Thymus (tissue), 11 donors: ENCODE results near the gene ADAM15. TPM values are rescaled to one million over a fixed set of nuclear protein-coding genes. Genes with fewer than 3 reads are reported as not detected.
A peak's percentile ranks its signal among the peaks of the same experiment; 100 is the strongest.

Experiments used
- DNase-seq, 9 donors: peaks; one replicate each; pipeline ENCODE4 v3.0.0-alpha.2; 2013; ENCODE audit warnings: low spot score in 9 of 9, low read depth in 6 of 9, missing footprints in 1 of 9
- H3K27ac ChIP-seq, 2 donors: one replicate each; pipeline ENCODE4 v1.5.1; 2013; ENCODE audit warnings: control low read depth in 1 of 2, low read depth in 1 of 2, low read length in 1 of 2, mild to moderate bottlenecking in 1 of 2, moderate library complexity in 1 of 2
- H3K27me3 ChIP-seq, 2 donors: one replicate each; pipeline ENCODE4 v1.5.1; 2013; ENCODE audit warnings: low read length in 1 of 2; ENCODE audit not compliant: control insufficient read depth in 2 of 2, insufficient read depth in 1 of 2
- H3K36me3 ChIP-seq, 2 donors: one replicate each; pipeline ENCODE4 v1.5.1; 2013; ENCODE audit warnings: low read length in 1 of 2, mild to moderate bottlenecking in 1 of 2, moderate library complexity in 1 of 2; ENCODE audit not compliant: control insufficient read depth in 2 of 2, insufficient read depth in 2 of 2
- H3K4me1 ChIP-seq, 2 donors: one replicate each; pipeline ENCODE4 v1.5.1; 2013; ENCODE audit warnings: low read length in 2 of 2; ENCODE audit not compliant: control insufficient read depth in 2 of 2, insufficient read depth in 2 of 2
- H3K4me3 ChIP-seq, 2 donors: one replicate each; pipeline ENCODE4 v1.5.1; 2013; ENCODE audit warnings: low read length in 2 of 2, control low read depth in 1 of 2, mild to moderate bottlenecking in 1 of 2
- H3K9me3 ChIP-seq, 2 donors: one replicate each; pipeline ENCODE4 v1.5.1; 2013; ENCODE audit warnings: low read length in 1 of 2, mild to moderate bottlenecking in 1 of 2; ENCODE audit not compliant: control insufficient read depth in 2 of 2, insufficient read depth in 1 of 2
- WGBS: extraction: QIAGEN DNeasy Blood & Tissue Kit; methylation state at CpG from one replicate; pipeline ENCODE4 v1.1.7; 2013; 5-methylcytosine and 5-hydroxymethylcytosine counted together
- polyA plus RNA-seq: library from polyadenylated mRNA; stranded (reverse); fragments of 200-250 nt; gene quantifications from one replicate; pipeline ENCODE4 v1.2.3, GENCODE V29; 2013
- total RNA-seq: library from RNA; stranded (reverse); fragments of 120-200 nt; gene quantifications from one replicate; pipeline ENCODE4 v1.2.4, GENCODE V29; 2013
- donor health status: healthy.

The ADAM15 gene
- total and polyA plus RNA-seq, 2 donors: 12.2 to 91.5 TPM

DNA sequence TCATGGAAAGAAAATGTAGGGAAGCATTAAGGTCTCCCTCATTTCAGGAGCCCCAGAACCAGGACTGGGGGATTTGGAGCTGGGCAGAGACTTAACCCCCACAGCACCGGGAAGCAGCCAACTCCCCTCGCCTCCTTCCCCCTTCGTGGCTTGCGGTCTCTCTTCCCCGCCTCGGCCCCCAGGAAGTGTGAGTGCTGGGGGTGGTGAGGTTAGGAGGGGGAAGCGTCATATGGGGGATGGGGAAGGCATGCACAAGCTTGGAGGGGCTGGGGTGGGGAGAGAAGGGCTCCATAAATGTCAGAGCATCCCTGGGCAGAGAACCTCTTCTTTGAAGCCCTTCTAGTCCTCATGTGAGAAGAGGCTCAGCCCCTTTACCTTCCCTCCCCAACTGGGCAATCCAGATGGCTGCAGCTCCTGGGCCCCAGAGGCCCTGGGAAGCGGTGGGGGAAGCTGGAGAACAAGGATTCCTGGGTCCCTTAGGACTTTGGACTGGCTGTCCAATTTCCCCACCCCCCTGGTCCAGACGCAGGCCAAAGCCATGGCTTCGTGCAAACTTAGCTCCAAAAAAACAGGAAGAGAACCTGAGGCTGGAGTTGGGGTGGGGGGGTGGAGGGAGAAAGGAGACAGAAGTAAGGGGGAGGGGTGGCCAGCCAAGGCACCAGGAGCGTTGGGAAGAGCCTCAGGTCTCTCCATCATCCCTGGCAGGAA is 40.8 kb upstream of the ADAM15 start:
- DNase-seq: peak in 2 of 9 donors; percentile 49 to 67
- peak overlapping the region; percentile 15 to 75 for H3K27ac ChIP-seq
- H3K9me3 ChIP-seq: peaks cover 0 to 1% of the 10 kb centered on the region in 2 donors
- peaks cover 6 to 8% of the 10 kb centered on the region in 2 donors for H3K36me3 ChIP-seq
- H3K4me1 ChIP-seq: peaks cover 30 to 99% of the 10 kb centered on the region in 2 donors
- H3K27me3 ChIP-seq: peaks cover 7 to 65% of the 10 kb centered on the region in 2 donors
- WGBS: 26% methylated on average over 11 of the region's 11 CpGs
- H3K4me3 ChIP-seq: peak overlapping the region; percentile 22 to 46

DNA sequence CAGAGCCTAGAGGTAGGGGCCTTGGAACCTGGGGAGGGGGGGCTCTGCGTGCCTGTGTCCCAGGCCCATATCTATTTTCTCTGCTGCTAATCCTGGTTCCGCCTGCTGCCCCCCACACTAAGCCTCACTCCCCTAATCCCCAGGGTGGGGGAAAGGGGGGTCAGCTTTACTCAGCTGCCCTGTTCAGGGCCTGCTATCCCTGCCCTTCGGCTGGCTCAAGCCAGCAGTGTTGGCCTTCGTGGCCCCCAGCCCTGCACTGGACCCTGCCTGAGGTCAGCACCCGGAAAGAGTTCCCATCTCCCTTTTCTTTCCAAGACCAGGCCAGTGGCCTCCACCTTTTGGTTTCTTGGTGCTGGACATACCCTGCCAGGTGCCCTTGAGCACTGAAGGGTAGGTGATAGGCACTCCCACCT is 40.1 kb upstream of the ADAM15 start:
- Histone ChIP-seq H3K4me1 (peaks cover 34 to 99% of the 10 kb centered on the region in 2 donors), H3K27me3 (peaks cover 8 to 65% of the 10 kb centered on the region in 2 donors), H3K27ac (peak overlapping the region in 1 of 2 donors; percentile 72), H3K4me3 (peak overlapping the region in 1 of 2 donors; percentile 46), H3K36me3 (peaks cover 6 to 8% of the 10 kb centered on the region in 2 donors), H3K9me3 (peaks cover 0 to 1% of the 10 kb centered on the region in 2 donors)
- no peak for DNase-seq
- WGBS: 95% methylated on average over 5 of the region's 5 CpGs

DNA sequence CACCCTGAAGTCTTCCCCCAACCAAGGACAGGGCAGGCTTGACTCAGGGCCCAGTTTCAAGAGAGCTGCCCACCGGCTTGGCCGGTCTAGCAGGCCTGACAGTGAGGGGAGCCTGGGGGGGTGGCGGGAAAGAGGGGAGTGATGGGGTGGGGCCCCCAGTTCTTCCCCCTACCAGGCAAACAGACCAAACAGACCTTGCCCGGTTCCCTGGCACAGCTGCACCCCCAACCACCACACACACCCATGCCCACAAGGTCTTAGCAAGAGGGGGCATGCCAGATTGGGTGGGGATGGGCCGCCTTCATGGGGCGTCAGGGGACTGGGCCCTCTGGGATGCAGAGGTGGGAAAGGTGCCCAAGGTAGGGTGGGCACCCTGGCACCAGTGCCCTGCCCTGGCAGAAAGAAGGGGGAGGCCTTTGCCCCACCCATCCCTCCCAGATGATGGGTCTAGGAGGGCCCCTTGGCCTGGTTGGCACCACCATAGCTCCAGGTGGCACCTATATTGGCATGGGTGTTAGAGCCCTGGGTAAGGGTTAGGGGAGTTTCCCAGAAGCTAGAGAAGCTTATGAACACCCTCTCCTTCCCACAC is 39.6 kb upstream of the ADAM15 start:
- Histone ChIP-seq H3K9me3 (peaks cover 0 to 1% of the 10 kb centered on the region in 2 donors), H3K27me3 (peaks cover 11 to 66% of the 10 kb centered on the region in 2 donors), H3K4me3 (no peak overlapping the region), H3K4me1 (peaks cover 39 to 99% of the 10 kb centered on the region in 2 donors), H3K36me3 (peaks cover 6 to 8% of the 10 kb centered on the region in 2 donors), H3K27ac (peak overlapping the region in 1 of 2 donors; percentile 72)
- no peak for DNase-seq
- WGBS: 91% methylated on average over 6 of the region's 6 CpGs

DNA sequence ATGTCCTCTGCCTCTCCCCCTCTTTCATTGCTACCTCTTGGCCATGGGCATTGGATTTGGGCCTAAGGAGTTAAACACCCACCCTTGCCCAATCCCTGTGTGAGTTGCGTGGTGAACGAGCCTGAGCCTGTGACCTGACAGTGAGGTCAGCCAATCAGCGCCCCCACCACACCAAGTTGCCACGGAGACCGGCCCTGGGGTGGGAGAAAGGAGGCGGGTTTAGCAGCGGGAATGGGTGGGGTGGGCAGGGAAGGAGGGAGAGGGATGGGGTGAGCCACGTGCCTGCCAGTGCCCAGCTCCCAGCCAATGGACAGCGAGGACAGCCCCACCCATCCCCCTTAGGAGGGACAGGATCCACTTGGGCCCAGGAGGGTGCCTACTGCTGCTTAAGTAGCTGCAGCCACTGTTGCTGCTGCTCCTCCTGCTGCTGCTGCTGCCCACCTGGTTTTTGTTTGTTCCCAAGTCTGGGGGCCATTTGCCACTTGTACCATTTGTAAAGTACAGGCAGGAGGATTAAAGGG is 39.0 kb upstream of the ADAM15 start:
- peaks cover 44 to 99% of the 10 kb centered on the region in 2 donors for H3K4me1 ChIP-seq
- no peak overlapping the region for H3K4me3 ChIP-seq
- 79% methylated on average over 9 of the region's 9 CpGs for WGBS
- H3K27ac ChIP-seq: peak overlapping the region in 1 of 2 donors; percentile 68
- peaks cover 13 to 71% of the 10 kb centered on the region in 2 donors for H3K27me3 ChIP-seq
- peaks cover 6 to 12% of the 10 kb centered on the region in 2 donors for H3K36me3 ChIP-seq
- DNase-seq: no peak
- H3K9me3 ChIP-seq: peaks cover under 1 to 1% of the 10 kb centered on the region in 2 donors

DNA sequence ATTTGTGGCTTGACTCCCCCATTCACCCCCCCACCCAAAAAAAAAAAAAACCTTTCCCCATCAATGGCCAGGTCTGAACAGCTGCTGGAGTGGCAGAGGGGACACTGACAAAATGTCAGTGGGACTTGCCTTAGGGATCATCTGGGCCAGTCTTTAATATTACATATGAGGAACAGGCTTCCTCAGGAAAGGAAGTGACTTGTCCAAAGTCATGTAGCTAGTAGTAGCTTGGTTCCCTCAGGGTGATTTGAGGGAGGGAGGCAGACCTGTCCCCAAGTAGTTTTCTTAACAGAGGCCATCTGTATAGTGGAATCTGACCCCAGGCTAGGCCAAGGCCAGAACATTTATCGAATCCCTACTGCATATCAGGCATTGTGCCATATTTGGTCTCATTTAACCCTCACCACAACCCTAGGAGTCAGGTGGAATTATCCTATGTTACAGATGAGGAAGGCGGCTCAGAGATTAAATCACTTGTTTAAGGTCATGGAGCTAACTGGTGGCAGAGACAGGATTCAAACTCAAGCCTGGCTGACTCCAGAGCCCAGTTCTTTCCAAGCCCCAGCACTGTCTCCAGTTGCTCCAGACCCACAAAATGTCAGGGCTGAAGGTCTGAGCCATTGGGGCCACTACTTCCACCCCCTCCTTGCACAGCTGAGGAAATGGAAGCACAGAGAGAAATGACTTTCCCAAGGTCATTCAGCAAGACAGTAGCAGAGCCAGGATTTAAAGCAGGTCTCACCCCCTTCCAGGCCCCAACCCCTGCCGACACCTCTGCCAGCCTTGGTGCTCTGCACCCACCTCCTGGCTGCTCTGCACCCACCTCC is 38.1 kb upstream of the ADAM15 start:
- Histone ChIP-seq H3K27me3 (peaks cover 13 to 79% of the 10 kb centered on the region in 2 donors), H3K4me3 (peak overlapping the region; percentile 3 to 11), H3K9me3 (peaks cover 6 to 10% of the 10 kb centered on the region in 2 donors), H3K4me1 (peaks cover 52 to 99% of the 10 kb centered on the region in 2 donors), H3K27ac (peak overlapping the region; percentile 23 to 65), H3K36me3 (peaks cover 6 to 12% of the 10 kb centered on the region in 2 donors)
- DNase-seq: no peak
- WGBS: 89% methylated on average over 3 of the region's 3 CpGs

DNA sequence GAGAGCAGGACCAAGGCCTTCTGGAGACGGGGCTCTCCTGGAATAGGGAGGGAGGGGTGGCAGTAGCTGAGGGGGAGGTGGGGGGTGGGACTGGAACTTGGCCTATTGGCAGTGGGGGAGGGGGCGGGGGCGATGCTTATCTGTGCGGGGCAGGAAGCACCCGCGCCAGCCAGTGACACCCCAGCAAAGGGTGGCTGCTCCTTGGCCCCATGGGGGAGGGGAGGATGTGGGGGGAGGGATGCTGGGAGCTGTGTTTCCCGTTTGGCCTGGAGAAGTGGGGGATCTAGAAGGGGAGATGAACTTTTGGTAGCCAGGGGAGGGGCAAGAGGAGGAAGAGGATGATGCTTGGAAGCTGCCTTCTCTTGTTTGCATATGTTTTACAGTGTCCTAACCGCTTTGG is 37.5 kb upstream of the ADAM15 start:
- Histone ChIP-seq H3K4me3 (peak overlapping the region; percentile 3 to 11), H3K27ac (peak overlapping the region in 1 of 2 donors; percentile 83), H3K36me3 (peaks cover 6 to 12% of the 10 kb centered on the region in 2 donors), H3K27me3 (peaks cover 13 to 82% of the 10 kb centered on the region in 2 donors), H3K4me1 (peaks cover 53 to 98% of the 10 kb centered on the region in 2 donors), H3K9me3 (peaks cover 6 to 10% of the 10 kb centered on the region in 2 donors)
- WGBS: 28% methylated on average over 8 of the region's 8 CpGs
- peak in 3 of 9 donors; percentile 56 to 68 (median 56) for DNase-seq

DNA sequence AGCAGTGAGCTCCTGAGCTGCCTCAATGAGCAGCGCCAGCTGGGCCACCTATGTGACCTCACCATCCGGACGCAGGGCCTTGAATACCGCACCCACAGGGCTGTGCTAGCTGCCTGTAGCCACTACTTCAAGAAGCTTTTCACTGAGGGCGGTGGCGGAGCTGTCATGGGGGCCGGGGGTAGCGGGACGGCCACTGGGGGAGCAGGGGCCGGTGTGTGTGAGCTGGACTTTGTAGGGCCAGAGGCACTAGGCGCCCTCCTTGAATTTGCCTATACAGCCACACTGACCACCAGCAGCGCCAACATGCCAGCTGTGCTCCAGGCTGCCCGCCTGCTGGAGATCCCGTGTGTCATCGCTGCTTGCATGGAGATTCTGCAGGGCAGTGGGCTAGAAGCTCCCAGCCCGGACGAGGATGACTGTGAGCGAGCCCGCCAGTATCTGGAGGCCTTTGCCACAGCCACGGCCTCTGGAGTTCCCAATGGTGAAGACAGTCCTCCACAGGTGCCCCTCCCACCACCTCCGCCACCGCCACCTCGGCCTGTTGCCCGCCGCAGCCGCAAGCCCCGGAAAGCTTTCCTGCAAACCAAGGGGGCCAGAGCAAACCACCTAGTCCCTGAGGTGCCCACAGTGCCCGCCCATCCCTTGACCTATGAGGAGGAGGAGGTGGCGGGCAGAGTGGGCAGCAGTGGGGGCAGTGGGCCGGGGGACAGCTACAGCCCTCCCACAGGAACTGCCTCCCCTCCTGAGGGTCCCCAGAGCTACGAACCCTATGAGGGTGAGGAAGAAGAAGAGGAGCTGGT is 36.2 kb upstream of the ADAM15 start:
- H3K4me1 ChIP-seq: peaks cover 59 to 97% of the 10 kb centered on the region in 2 donors
- no peak overlapping the region for H3K27ac ChIP-seq
- peaks cover 6 to 12% of the 10 kb centered on the region in 2 donors for H3K36me3 ChIP-seq
- no peak for DNase-seq
- 97% methylated on average over 31 of the region's 31 CpGs for WGBS
- H3K27me3 ChIP-seq: peaks cover 13 to 83% of the 10 kb centered on the region in 2 donors
- H3K9me3 ChIP-seq: peaks cover 6 to 10% of the 10 kb centered on the region in 2 donors
- H3K4me3 ChIP-seq: no peak overlapping the region
